ENCODE results near the gene SERHL2. TPM values are rescaled to one million over a fixed set of nuclear protein-coding genes. Genes with fewer than 3 reads are reported as not detected.
"Not testable (repeated sequence)": the region's sequence is repeated elsewhere in the genome, so short reads cannot be mapped to it uniquely, and the experiment has no call there.

SERHL2 gene
- total RNA-seq, 2 donors from 2014 or later, result 12.6 to 12.8 TPM

- H3K36me3 ChIP-seq (ENCODE audit: control insufficient read depth, insufficient read depth, low read length), result peaks cover 76% of the 10 kb centered on the region
- Mint-ChIP-seq H3K4me3 (no peak overlapping the region), H3K36me3 (ENCODE audit: low read depth) (peaks cover 75% of the 10 kb centered on the region), H3K9me3 (peaks cover 18% of the 10 kb centered on the region), H3K27me3 (ENCODE audit: insufficient read depth) (no peaks in the 10 kb centered on the region), H3K27ac (peak overlapping the region; percentile 77), H3K4me1 (peaks cover 8% of the 10 kb centered on the region)
- H3K9me3 ChIP-seq (ENCODE audit: control insufficient read depth, low read length), result peaks cover 9% of the 10 kb centered on the region
- no peak overlapping the region for H3K9ac ChIP-seq (ENCODE audit: extremely low read depth, low read length, poor library complexity, severe bottlenecking)
- no peak for TF ChIP-seq CTCF (conservative IDR thresholded peaks at IDR 0.05)
- H3K27ac ChIP-seq (ENCODE audit: low read depth, low read length), result no peak overlapping the region
- 100% methylated on average over 2 of the region's 2 CpGs; no CpG with 5 or more reads in 1 of the 2 experiments for WGBS, 2 experiments (ENCODE audit: insufficient coverage in 1 of 2, insufficient read length in 1 of 2)
- DNase-seq, result no peak
- H3K4me3 ChIP-seq (ENCODE audit: low read length), result no peak overlapping the region
- H3K4me1 ChIP-seq (ENCODE audit: control insufficient read depth, insufficient read depth, low read length), result no peaks in the 10 kb centered on the region
- H3K27me3 ChIP-seq (ENCODE audit: control insufficient read depth, insufficient read depth, low read length, poor library complexity, severe bottlenecking), result no peaks in the 10 kb centered on the region
These were observed 49.7 kb downstream of the SERHL2 start for GRCh38 chr22:42603427-42603826.

GRCh38 chr22:42604403-42604802, 50.6 kb downstream of the SERHL2 start:
- Histone ChIP-seq H3K27me3 (ENCODE audit: control insufficient read depth, insufficient read depth, low read length, poor library complexity, severe bottlenecking) (no peaks in the 10 kb centered on the region), H3K36me3 (ENCODE audit: control insufficient read depth, insufficient read depth, low read length) (peaks cover 77% of the 10 kb centered on the region), H3K4me3 (ENCODE audit: low read length) (no peak overlapping the region), H3K27ac (ENCODE audit: low read depth, low read length) (no peak overlapping the region), H3K4me1 (ENCODE audit: control insufficient read depth, insufficient read depth, low read length) (no peaks in the 10 kb centered on the region), H3K9ac (ENCODE audit: extremely low read depth, low read length, poor library complexity, severe bottlenecking) (no peak overlapping the region), H3K9me3 (ENCODE audit: control insufficient read depth, low read length) (peaks cover 9% of the 10 kb centered on the region)
- Mint-ChIP-seq H3K4me3 (no peak overlapping the region), H3K27me3 (ENCODE audit: insufficient read depth) (no peaks in the 10 kb centered on the region), H3K9me3 (peaks cover 22% of the 10 kb centered on the region), H3K4me1 (peaks cover 10% of the 10 kb centered on the region), H3K27ac (no peak overlapping the region), H3K36me3 (ENCODE audit: low read depth) (peaks cover 76% of the 10 kb centered on the region)
- no peak for DNase-seq
- 88 to 93% methylated on average over 2 to 3 of the region's 3 CpGs for whole genome bisulfite sequencing, 2 experiments (ENCODE audit: insufficient coverage in 1 of 2, insufficient read length in 1 of 2)
- no peak for TF ChIP-seq CTCF (conservative IDR thresholded peaks at IDR 0.05)

- not testable (repeated sequence) for H3K4me1 ChIP-seq (ENCODE audit: control insufficient read depth, insufficient read depth, low read length); H3K27me3 Mint-ChIP-seq (ENCODE audit: insufficient read depth); H3K9ac ChIP-seq (ENCODE audit: extremely low read depth, low read length, poor library complexity, severe bottlenecking); H3K9me3 ChIP-seq (ENCODE audit: control insufficient read depth, low read length); H3K27ac ChIP-seq (ENCODE audit: low read depth, low read length); H3K4me3 ChIP-seq (ENCODE audit: low read length); H3K27ac Mint-ChIP-seq; DNase-seq; H3K4me3 Mint-ChIP-seq; H3K27me3 ChIP-seq (ENCODE audit: control insufficient read depth, insufficient read depth, low read length, poor library complexity, severe bottlenecking)
- H3K36me3 ChIP-seq (ENCODE audit: control insufficient read depth, insufficient read depth, low read length), result peaks cover 75% of the 10 kb centered on the region
- 96 to 97% methylated on average over 7 to 31 of the region's 31 CpGs for WGBS, 2 experiments (ENCODE audit: insufficient coverage in 1 of 2, insufficient read length in 1 of 2)
- Mint-ChIP-seq H3K4me1 (peaks cover 20% of the 10 kb centered on the region), H3K36me3 (ENCODE audit: low read depth) (peaks cover 70% of the 10 kb centered on the region), H3K9me3 (peaks cover 22% of the 10 kb centered on the region)
These were observed 53.9 kb downstream of the SERHL2 start for GRCh38 chr22:42607641-42608040.

Data from endodermal cell (in vitro differentiated cells).